ENCODE results near the gene HERC2. TPM values are rescaled to one million over a fixed set of nuclear protein-coding genes. Genes with fewer than 3 reads are reported as not detected.

HERC2 gene
- total and polyA plus RNA-seq, 4 donors, result 14.6 to 45.4 (median 26.6) TPM

DNA sequence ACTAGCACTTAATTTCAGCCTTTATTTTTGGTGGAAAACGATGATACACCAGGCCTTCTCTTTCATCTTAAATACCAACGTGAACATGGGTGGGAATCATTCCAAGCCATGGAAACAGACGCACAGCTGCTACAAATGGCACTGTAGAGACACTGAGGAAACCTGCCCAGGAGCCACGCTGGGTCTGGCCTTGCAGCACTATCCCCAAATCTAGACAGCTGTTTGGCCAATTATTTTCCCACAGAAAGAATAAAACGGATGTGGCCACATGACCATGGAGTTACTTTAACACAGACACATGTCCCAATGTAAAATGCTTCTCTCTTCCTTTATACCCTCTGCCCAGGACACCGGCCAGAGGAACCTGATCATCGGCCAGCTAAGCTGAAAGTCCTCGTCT is 139.2 kb downstream of the HERC2 start:
- Histone ChIP-seq H3K4me1 (ENCODE audit: control insufficient read depth in 4 of 4, insufficient read depth in 4 of 4, low read length in 3 of 4) (no peaks in the 10 kb centered on the region), H3K27ac (ENCODE audit: low read depth in 1 of 2, low read length in 2 of 2) (no peak overlapping the region), H3K27me3 (ENCODE audit: control insufficient read depth in 4 of 4, insufficient read depth in 4 of 4, low read length in 3 of 4) (no peaks in the 10 kb centered on the region), H3K9me3 (ENCODE audit: control insufficient read depth in 4 of 4, low read length in 3 of 4) (no peaks in the 10 kb centered on the region), H3K9ac (ENCODE audit: low read depth in 1 of 2, low read length in 2 of 2) (no peak overlapping the region), H3K36me3 (ENCODE audit: control insufficient read depth in 4 of 4, insufficient read depth in 3 of 4, low read depth in 1 of 4, low read length in 3 of 4) (peaks cover 2 to 39% (median 20%) of the 10 kb centered on the region in 4 donors), H3K4me3 (ENCODE audit: low read depth in 1 of 3, low read length in 3 of 3) (no peak overlapping the region)
- no peak for TF ChIP-seq YY1 (IDR thresholded peaks at IDR 0.05)
- no peak for TF ChIP-seq EGR1 (IDR thresholded peaks at IDR 0.05; ENCODE audit: low read depth in 2 of 2)
- no peak for TF ChIP-seq FOXA2 (IDR thresholded peaks at IDR 0.05)
- no peak for TF ChIP-seq MAX (IDR thresholded peaks at IDR 0.05)
- no peak for TF ChIP-seq REST (IDR thresholded peaks at IDR 0.05)
- TF ChIP-seq CTCF (IDR thresholded peaks at IDR 0.05; ENCODE audit: low read depth, low read length, missing input control), result no peak
- DNase-seq (ENCODE audit: low spot score), result no peak
- WGBS, result 88% methylated on average over 8 of the region's 8 CpGs

DNA sequence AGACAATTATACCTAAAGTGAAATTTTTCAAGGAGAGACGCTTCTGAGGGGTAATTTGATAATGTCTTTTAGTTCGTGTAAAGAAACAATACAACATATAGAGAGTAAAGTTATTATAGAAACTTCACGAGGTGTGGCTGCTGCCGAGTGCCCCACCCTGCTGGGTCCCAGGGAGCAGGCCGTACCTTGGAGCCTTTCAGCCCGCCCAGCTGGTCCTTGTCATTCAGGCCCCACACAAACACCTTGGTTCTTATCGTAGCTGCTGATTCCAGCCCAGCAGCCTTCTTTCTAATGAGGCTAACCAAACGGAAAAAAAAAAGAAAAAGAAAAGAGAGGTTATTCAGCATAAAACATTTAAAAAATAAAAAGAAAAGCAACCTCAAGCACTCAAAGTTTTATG is 139.8 kb downstream of the HERC2 start:
- H3K27ac ChIP-seq (ENCODE audit: low read depth in 1 of 2, low read length in 2 of 2), result no peak overlapping the region
- WGBS, result 93% methylated on average over 8 of the region's 8 CpGs
- TF ChIP-seq, protein P1, sequence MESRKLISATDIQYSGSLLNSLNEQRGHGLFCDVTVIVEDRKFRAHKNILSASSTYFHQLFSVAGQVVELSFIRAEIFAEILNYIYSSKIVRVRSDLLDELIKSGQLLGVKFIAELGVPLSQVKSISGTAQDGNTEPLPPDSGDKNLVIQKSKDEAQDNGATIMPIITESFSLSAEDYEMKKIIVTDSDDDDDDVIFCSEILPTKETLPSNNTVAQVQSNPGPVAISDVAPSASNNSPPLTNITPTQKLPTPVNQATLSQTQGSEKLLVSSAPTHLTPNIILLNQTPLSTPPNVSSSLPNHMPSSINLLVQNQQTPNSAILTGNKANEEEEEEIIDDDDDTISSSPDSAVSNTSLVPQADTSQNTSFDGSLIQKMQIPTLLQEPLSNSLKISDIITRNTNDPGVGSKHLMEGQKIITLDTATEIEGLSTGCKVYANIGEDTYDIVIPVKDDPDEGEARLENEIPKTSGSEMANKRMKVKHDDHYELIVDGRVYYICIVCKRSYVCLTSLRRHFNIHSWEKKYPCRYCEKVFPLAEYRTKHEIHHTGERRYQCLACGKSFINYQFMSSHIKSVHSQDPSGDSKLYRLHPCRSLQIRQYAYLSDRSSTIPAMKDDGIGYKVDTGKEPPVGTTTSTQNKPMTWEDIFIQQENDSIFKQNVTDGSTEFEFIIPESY (IDR thresholded peaks at IDR 0.05), result no peak
- TF ChIP-seq, protein P2, sequence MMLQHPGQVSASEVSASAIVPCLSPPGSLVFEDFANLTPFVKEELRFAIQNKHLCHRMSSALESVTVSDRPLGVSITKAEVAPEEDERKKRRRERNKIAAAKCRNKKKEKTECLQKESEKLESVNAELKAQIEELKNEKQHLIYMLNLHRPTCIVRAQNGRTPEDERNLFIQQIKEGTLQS (IDR thresholded peaks at IDR 0.05), result no peak
- no peak for TF ChIP-seq JUND (IDR thresholded peaks at IDR 0.05)
- TF ChIP-seq RXRA (IDR thresholded peaks at IDR 0.05), result no peak
- no peak for TF ChIP-seq MAX (IDR thresholded peaks at IDR 0.05)
- TF ChIP-seq TAF1 (conservative IDR thresholded peaks at IDR 0.05), result no peak
- TF ChIP-seq GABPA (IDR thresholded peaks at IDR 0.05 in 1 of 2, conservative IDR thresholded peaks at IDR 0.05 in 1 of 2), result no peak
- TF ChIP-seq EGR1 (IDR thresholded peaks at IDR 0.05; ENCODE audit: low read depth in 2 of 2), result no peak
- TF ChIP-seq FOXA1 (IDR thresholded peaks at IDR 0.05), result no peak
- TF ChIP-seq HNF4A (conservative IDR thresholded peaks at IDR 0.05), result no peak
- TF ChIP-seq SP1 (IDR thresholded peaks at IDR 0.05), result no peak
- TF ChIP-seq HNF4G (IDR thresholded peaks at IDR 0.05), result no peak
- TF ChIP-seq NR2F2 (IDR thresholded peaks at IDR 0.05), result no peak
- TF ChIP-seq REST (IDR thresholded peaks at IDR 0.05), result no peak
- TF ChIP-seq YY1 (IDR thresholded peaks at IDR 0.05), result no peak
- TF ChIP-seq FOXA2 (IDR thresholded peaks at IDR 0.05), result no peak
- no peaks in the 10 kb centered on the region for H3K27me3 ChIP-seq (ENCODE audit: control insufficient read depth in 4 of 4, insufficient read depth in 4 of 4, low read length in 3 of 4)
- H3K4me1 ChIP-seq (ENCODE audit: control insufficient read depth in 4 of 4, insufficient read depth in 4 of 4, low read length in 3 of 4), result no peaks in the 10 kb centered on the region
- no peak for DNase-seq (ENCODE audit: low spot score)
- H3K4me3 ChIP-seq (ENCODE audit: low read depth in 1 of 3, low read length in 3 of 3), result no peak overlapping the region
- H3K9me3 ChIP-seq (ENCODE audit: control insufficient read depth in 4 of 4, low read length in 3 of 4), result no peaks in the 10 kb centered on the region
- no peak overlapping the region for H3K9ac ChIP-seq (ENCODE audit: low read depth in 1 of 2, low read length in 2 of 2)
- H3K36me3 ChIP-seq (ENCODE audit: control insufficient read depth in 4 of 4, insufficient read depth in 3 of 4, low read depth in 1 of 4, low read length in 3 of 4), result peaks cover 2 to 38% (median 18%) of the 10 kb centered on the region in 4 donors
